Renal cortical epithelial cell (primary cell): ENCODE data around the gene FECH. TPM values are rescaled to one million over a fixed set of nuclear protein-coding genes. Genes with fewer than 3 reads are reported as not detected.

ENCODE experiments used
- DNase-seq: peaks from one replicate; pipeline ENCODE4 v3.0.0-alpha.2; 2011; ENCODE audit warnings: low read depth
- total RNA-seq: library from RNA; depleted of rRNA; stranded (reverse); fragments of >200 nt; gene quantifications from 2 replicates; pipeline ENCODE4 v1.2.3, GENCODE V29; 2014

The FECH gene
- total RNA-seq, 1 donor from 2014 or later, result 39.3 TPM

GRCh38 chr18:57581301-57581934, 5.1 kb downstream of the FECH start:
- DNase-seq, result peak; percentile 50

GRCh38 chr18:57579934-57580333, 6.6 kb downstream of the FECH start:
- DNase-seq, result no peak

GRCh38 chr18:57576316-57576715, 10.2 kb downstream of the FECH start:
- peak; percentile 75 for DNase-seq

DNA sequence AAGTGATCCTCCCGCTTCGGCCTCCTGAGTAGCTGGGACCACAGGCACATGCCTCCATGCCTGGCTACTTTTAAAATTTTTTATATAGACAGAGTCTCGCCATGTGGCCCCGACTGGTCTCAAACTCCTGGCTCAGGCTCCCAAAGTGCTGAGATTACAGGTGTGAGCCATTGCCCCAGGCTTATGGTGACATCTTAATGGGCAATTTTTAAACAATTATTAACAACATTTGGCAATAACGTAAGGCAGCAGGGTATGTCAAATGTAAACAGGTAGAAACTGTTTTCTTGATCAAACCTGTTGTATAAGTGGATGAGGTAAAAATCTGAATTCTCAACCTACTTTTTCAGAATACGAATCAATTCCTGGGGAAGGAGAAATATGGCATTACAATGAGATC, 11.0 kb downstream of the FECH start:
- DNase-seq, result peak; percentile 70

DNA sequence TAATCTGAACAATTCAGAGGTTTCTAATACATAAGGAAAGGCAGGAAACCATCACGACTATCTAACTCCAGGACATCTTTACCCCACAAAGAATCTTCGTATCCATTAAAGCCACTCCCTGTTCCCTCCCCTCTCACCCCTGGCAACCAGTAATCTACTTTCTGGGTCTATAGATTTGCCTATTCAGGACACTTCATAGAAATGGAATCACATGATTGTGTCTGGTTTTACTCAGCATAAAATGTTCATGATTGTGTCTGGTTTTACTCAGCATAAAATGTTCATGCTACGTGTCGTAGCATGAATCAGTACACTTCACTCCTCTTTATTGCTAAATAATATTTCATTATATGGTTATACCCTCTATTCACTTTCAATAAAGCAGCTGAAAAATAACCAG, 11.6 kb downstream of the FECH start:
- no peak for DNase-seq

GRCh38 chr18:57570162-57570561, 16.3 kb downstream of the FECH start:
- DNase-seq, result no peak

DNA sequence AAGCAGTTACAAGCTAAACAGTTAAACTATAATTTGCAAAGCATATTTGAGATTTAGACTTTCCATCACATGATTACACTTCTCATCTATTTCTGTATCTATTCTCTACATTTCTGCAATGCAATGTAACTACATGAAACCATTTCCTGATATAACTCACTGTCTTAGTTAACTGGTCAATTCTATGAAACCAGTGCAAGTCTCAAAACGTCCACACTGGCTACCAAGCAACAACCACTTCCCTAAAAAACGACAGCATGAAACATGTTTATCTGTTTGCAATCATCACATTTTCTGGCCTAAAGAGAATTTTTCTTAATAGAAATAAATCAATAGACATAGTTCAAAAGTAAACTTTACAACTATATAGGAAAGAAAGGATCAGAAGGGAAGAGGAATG, 17.4 kb downstream of the FECH start:
- DNase-seq, result no peak

DNA sequence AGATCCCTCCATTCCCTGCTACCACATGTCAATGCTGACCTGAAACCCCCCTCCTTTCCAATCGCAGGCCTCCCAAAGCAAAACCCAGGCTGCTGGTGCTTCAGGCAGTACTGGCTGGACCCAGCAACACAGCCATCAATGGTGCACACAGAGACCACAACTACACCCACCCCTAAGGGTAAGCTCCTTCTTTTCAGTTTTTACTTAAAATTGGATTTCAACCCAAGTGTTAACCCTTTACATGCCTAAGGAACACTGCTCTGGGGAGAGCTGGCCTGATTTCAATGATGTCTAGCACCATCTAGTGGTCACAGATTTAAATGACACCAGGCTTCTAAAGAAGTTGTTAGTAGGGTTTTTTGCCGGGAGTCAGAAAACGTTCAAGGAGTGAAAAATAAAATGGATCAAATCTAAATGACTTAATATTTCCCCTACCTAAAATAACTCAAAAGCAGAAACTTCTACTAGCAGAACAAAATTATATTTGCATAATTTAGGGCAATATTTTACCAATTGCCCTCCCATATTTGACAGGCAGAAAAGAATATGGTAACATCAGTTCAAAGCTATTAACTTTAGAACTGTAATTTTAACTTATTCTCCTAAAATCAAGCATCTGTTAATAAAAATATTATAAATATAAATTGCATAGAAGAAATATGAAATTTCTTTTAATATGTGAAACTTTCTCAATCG, 24.6 kb downstream of the FECH start:
- DNase-seq, result peak; percentile 56

DNA sequence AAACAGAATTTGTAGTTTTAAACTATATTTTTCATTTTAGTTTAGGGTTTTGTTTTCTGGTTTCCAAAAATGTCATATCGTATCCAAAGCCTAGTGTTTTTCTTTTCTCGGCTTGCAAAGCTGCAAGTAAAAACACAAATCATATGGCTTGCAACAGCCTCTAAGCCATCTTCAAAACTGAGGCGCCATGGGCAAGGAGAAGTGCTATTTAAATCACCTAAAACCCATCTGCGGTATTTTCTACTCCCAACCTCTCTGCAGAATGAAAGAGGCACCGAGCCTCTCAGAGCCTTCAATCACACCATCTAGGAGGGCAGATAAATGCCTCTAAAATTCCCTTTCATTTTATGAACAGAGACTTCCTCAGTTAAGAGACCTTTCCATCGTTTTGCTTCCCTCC, 25.2 kb downstream of the FECH start:
- no peak for DNase-seq

DNA sequence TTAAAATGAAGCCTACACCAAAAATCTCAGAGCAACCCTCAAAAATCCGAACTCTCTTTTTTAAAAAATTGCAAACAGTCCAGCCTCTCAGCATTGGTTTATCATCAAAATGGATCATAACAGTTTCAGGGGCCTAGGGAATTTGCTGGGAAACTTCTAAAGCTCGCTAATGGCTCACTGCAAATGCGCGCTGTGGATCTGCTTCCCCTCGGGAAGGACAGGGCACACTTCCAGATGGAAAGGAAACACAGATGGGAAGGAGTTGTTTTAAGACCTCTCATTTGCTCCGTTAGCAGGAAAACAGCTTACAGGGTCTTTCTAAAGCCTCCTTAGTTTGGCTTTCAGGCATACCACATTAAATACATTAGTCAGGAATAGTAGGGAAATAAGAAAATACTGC, 27.2 kb downstream of the FECH start:
- no peak for DNase-seq

DNA sequence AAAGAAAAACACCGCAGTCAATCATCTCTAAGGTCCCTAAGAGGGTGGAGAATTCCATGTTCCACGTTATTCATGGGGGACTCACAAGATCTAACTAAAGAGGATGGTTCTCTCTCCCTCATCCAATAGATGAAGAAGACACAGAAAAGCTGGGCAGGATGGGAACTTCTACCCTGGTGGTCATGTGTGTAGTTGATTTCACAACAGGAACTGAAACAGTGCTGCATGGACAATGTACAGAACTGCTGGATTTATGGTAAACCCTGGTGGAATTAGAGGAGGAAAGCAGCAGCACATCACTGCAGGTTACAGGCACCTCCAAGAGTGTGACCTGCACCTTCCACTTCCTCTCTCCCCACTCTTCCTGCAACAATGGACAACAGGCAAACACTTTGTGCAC, 31.4 kb downstream of the FECH start:
- DNase-seq, result no peak

GRCh38 chr18:57550510-57550909, 36.0 kb downstream of the FECH start:
- DNase-seq, result no peak

DNA sequence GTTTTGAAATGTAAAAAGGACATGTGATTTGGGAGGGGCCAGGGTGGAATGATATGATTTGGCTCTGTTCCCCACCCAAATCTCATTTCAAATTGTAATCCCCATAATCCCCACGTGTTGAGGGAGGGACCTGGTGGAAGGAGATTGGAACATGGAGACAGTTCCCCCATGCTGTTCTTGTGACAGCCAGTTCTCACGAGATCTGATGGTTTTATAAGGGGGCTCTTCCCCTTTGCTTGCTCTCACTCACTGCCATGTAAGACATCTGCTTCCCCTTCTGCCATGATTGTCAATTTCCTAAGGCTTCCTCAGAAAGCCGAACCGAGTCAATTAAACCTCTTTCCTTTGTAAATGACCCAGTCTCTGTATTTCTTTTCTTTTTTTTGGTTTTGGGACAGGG, 39.2 kb downstream of the FECH start:
- DNase-seq, result no peak

GRCh38 chr18:57544936-57545660, 41.4 kb downstream of the FECH start:
- no peak for DNase-seq

DNA sequence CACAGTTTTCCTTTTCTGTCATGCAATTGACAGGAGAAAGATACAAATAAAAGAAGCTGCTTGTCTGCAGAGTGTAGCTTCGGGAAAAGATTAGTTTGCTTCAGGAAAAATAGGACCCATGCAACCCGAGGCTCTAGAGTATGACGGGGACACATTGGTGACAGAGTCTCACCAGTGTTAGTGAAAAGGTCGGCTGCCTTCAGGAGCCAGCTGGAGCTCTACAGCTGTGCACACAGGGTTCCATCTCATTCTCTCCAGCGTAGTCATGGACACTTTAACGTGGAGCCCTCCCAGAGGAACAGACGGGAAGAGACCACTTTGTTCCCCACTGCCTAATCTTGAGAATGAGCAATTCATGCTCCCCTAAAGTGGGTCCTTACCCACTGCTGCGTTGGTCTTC, 42.9 kb downstream of the FECH start:
- DNase-seq, result no peak

GRCh38 chr18:57542812-57543427, 43.6 kb downstream of the FECH start:
- no peak for DNase-seq

DNA sequence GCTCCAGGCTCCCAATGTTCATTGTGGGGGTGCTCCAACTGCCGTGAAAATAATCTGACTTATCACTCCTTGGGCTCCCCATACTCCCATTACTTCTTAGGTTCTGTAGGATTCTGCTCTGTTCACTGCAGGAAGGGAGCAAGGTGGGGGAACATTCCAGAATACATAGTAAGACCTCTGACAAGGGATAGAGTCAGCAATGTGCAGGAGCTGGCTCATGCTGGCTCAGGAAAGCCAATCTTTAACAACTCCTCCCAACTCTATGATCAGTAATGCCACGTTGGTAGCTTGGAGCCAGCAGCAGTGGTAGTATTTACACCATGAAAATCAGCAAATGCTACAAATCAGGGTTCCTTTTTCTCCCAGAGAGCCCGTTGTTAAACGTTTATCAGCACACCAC, 44.4 kb downstream of the FECH start:
- DNase-seq, result peak; percentile 66

GRCh38 chr18:57539702-57540101, 46.8 kb downstream of the FECH start:
- DNase-seq, result no peak

GRCh38 chr18:57538614-57539013, 47.9 kb downstream of the FECH start:
- no peak for DNase-seq

DNA sequence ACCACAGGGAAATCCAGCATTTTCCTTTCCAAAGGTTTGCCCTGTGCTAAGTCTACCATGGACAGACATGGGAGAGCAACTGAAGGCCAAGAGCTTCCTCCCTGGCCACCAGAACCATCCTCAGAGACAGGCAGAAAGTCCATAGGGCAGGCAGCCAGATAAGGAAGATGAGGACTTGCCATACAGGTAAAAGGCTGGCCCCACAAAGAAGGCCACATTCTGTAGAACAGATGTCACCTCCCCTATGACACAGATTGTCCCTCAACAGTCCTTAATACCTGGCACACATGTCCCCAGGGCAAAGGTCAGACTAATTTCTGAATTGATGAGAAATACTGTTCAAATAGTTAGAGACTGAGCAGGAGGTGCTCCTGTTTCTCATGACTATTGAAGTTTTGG, 52.0 kb downstream of the FECH start:
- no peak for DNase-seq

DNA sequence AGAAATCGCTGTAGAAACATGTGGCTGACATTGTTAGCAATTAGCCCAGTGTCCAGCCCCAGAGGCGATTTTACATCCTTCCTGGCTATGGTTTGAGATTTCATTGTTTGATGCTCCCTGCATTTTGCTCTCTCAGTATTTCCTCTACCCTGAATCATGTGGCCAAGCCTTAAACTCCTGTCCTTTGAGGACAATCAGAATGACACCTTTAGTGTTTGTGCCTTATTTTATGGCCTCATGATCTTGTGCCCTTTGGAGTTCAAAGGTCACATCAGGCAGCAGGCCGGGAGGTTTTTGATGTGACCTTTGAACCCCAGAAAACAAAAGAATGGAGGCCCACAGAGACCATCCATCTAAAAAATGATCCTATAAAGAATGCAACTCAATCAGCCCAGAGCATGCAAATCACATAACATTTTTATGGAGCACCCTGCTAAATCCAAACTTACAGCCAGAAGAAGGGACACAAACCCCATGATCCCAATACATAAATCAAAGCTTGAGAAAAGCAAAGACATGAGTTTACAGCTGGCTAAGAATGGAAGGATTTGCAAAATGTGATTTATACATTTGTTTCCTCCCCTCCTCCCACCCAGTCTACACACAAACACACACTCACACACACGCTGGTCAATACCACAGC, 52.5 kb downstream of the FECH start:
- no peak for DNase-seq
